ENCODE measurements around the gene SPDYA.
"Not testable (repeated sequence)": the region's sequence is repeated elsewhere in the genome, so short reads cannot be mapped to it uniquely, and the experiment has no call there.

SPDYA gene

GRCh38 chr2:28810384-28811285 is at the start of gene SPDYA:
SPDYA (plus strand) TSS chr2:28810834; CDS start chr2:28816015, 5,181 bp downstream.
- DNase-seq (ENCODE audit: low read depth in 2 of 2): peak; percentile 67 to 74

DNA sequence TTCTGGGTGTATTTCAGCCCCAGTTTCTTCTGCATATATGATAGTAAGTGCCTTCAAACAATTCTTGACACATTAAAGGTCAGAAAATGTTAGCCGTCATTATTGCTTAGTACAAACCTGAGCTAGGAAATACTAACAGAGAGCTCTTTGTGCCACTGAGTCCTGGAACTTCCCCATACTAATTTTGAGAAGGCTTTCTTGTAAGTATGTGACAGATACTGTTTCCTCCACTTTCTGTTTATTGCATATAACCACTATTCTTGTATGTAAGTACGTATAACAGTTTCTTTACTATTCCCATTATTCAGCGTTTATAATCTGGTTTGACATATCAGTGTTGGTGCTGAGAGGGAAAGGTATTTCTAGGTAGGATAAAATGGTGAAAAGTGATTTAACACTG is 49.2 kb upstream of the SPDYA start:
- no peak for DNase-seq (ENCODE audit: low read depth in 2 of 2)

DNA sequence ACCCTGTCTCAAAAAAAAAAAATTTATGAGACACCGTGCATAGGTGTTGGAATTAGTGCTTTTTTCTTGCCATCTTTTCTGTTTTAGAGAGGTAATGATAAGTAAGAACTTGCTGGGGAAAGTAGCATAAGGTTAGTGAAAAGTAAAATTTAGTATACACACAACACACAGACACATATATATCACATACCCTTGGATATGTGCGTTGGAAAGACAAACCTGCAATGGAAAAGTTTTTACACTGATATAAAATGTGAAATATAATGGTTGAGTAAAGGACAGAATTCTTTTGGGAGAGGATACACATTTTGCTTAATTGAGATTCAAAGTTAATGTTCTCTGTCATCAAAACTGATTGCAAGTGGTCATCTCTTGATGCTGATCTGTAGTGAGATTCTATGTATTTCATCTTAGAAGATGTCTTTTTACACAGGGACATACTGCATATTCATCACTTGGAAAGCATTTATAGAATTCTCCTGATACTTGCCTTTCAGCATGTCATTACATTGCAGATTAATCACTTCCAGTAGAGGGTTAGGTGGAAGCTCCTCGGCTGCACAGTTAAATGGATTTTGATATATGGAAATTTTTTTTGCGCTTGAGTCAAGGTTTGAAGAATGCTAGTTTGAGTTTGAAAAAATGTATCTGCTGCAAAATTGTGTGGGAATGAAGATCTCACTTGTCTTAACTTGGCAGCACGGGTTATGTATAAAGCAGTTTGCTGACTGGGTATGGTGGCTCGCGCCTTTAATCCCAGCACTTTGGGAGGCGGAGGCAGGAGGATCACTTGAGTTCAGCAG is 45.5 kb upstream of the SPDYA start:
- no peak for DNase-seq (ENCODE audit: low read depth in 2 of 2)

DNA sequence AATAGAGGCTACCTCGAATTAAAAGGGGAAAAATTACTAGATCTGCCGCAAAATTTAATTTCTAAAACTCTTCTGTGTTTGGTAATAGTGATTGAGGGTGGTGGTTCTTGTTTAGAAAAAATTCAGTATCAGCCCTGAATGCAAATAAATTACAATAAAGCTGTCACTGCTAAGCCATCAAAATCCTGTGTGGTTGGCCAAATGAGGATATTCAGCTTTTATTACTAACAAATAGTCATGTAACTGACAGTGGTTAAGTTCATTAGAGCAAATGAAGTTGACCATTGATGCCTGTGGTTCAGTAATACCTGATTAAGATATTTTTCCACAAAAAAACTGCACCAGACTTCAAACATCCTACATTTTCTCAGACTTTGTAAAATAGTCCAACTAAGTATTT is 44.6 kb upstream of the SPDYA start:
- no peak for DNase-seq (ENCODE audit: low read depth in 2 of 2)

- no peak for DNase-seq (ENCODE audit: low read depth in 2 of 2)
These were observed 43.3 kb upstream of the SPDYA start for GRCh38 chr2:28767337-28767736.

GRCh38 chr2:28768422-28768821 is 42.2 kb upstream of the SPDYA start:
- DNase-seq (ENCODE audit: low read depth in 2 of 2): no peak

DNA sequence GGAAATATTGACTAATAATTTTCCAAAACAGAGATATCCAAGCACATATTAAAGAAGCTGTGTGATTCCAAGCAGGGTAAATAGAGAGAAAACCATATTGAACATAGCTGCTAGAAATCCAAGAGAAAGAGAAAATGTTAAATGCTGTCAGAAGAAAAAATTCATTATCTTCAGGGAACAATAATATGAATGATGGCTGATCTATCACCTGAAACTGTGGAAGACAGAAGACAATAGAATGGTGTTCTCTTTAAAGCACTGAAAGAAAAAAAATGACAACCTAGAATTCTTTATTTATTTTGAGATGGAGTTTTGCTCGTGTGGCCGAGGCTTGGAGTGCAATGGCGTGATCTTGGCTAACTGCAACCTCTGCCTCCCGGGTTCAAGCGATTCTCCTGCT is 41.7 kb upstream of the SPDYA start:
- no peak for DNase-seq (ENCODE audit: low read depth in 2 of 2)

DNA sequence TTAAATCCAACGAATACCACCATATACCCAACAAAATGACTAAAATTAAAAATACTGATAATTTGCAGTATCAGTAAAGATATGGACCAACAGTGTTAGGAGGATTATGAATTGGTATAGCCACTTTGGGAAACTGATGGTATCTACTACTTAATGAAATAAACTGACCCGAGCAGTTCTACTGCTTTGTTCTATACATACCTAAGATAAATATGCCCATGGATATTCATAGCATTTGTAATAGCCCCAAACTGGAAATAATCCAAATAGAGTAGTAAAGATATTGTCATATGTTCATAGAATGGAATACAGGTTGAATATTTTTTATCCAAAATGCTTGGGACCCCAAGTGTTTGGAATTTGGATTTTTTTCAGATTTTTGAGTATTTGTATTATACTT is 38.3 kb upstream of the SPDYA start:
- no peak for DNase-seq (ENCODE audit: low read depth in 2 of 2)

- no peak for DNase-seq (ENCODE audit: low read depth in 2 of 2)
These were observed 34.2 kb upstream of the SPDYA start for GRCh38 chr2:28776471-28776870.

DNA sequence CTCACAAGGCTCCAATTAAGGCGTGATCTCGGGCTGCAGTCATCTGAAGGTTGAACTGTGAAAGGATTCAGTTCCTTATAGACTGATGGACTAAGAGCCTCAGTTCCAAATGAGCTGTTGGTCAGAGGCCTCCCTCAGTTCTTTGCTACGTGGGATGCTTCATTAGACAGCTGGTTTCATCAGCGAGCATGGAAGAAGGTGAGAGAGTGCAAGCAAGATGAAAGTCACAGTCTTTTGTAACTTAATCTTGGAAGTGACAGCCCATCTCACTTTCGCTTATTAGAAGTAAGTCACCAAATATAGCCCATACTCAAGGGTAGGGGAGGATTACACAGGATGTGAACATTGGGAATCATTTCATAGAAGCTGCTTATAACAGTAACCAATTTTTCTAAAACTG is 32.2 kb upstream of the SPDYA start:
- DNase-seq (ENCODE audit: low read depth in 2 of 2): no peak

- DNase-seq (ENCODE audit: low read depth in 2 of 2): no peak
These were observed 31.6 kb upstream of the SPDYA start for GRCh38 chr2:28779001-28779400.

GRCh38 chr2:28780496-28780895 is 30.1 kb upstream of the SPDYA start:
- DNase-seq (ENCODE audit: low read depth in 2 of 2): no peak

- no peak for DNase-seq (ENCODE audit: low read depth in 2 of 2)
These were observed 28.2 kb upstream of the SPDYA start for GRCh38 chr2:28782423-28782822.

DNA sequence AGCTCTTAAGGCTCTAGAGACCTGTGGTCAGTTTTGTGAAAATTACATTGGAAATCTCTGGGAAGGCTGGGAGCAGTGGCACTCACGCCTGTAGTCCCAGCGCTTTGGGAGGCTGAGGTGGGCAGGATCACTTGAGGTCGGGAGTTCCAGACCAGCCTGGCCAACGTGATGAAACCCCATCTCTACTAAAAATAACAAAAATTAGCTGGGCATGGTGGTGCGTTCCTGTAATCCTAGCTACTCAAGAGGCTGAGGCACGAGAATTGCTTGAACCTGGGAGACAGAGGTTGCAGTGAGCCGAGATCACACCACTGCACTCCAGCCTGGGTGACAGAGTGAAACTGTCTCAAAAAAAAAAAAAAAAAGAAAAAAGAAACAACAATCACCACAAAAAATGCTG is 26.1 kb upstream of the SPDYA start:
- DNase-seq (ENCODE audit: low read depth in 2 of 2): not testable (repeated sequence)

DNA sequence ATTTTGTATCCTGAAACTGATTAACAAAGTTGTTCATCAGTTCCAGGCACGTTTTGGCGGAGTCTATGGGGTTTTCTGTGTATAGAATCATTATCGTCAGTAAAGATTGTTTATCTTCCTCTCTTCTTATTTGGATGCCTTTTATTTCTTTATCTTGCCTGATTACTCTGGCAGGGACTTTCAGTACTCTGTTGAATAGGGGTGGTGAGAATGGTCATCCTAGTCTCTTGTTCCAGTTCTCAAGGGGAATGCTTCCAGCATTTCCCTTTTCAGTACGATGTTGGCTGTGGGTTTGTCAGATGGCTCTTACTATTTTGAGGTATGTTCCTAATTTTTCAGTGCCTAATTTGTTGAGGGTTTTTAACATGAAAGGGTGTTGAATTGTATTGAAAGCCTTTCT is 14.0 kb upstream of the SPDYA start:
- no peak for DNase-seq (ENCODE audit: low read depth in 2 of 2)

GRCh38 chr2:28801726-28802125 is 8.9 kb upstream of the SPDYA start:
- DNase-seq (ENCODE audit: low read depth in 2 of 2): no peak

- no peak for DNase-seq (ENCODE audit: low read depth in 2 of 2)
These were observed 7.6 kb upstream of the SPDYA start for GRCh38 chr2:28802975-28803429.

GRCh38 chr2:28809927-28810326 is 707 bp upstream of the SPDYA start:
- DNase-seq (ENCODE audit: low read depth in 2 of 2): no peak

GRCh38 chr2:28818053-28818452 is 7.4 kb downstream of the SPDYA start:
- no peak for DNase-seq (ENCODE audit: low read depth in 2 of 2)

GRCh38 chr2:28821295-28821958 is 10.8 kb downstream of the SPDYA start:
- DNase-seq (ENCODE audit: low read depth in 2 of 2): peak; percentile 22 to 60

DNA sequence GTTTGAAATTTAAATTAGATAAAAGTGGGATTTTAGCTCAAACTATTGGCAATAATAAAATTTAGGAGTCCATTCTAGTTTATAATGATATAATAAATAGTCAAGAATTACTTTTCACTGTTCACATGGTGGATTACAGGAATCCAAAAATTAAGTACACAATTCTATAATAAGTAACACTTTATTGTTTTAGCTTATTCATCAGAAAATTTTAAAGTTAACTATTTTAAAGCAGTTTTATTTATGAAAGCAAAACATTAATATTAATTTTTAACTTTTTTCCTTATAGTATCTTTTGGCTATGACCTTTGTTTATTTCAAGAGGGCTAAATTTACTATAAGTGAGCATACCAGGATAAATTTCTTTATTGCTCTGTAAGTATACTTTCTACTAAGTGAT is 11.4 kb downstream of the SPDYA start:
- no peak for DNase-seq (ENCODE audit: low read depth in 2 of 2)

DNA sequence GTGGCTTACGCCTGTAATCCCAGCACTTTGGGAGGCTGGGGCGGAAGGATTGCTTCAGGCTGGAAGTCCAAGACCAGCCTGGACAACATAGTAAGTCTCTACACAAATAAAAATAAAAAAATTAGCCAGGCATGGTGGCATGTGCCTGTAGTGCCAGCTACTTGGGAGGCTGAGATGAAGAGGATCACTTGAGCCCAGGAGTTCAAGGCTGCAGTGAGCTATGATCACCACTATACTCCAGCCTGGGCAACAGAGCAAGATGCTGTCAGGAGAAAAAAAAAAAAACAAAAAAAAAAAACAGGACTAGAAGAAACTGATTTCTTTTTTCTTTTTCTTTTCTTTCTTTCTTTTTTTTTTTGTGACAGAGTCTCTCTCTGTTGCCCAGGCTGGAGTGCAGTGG is 13.6 kb downstream of the SPDYA start:
- DNase-seq (ENCODE audit: low read depth in 2 of 2): no peak
